SW 1271 (cell line): ENCODE results near the gene RPL27A.

ENCODE experiments used
- DNase-seq, 2 experiments: peaks; one replicate each; lab custom pipeline; 2025; lab: John Stamatoyannopoulos, UW

Gene RPL27A

DNA sequence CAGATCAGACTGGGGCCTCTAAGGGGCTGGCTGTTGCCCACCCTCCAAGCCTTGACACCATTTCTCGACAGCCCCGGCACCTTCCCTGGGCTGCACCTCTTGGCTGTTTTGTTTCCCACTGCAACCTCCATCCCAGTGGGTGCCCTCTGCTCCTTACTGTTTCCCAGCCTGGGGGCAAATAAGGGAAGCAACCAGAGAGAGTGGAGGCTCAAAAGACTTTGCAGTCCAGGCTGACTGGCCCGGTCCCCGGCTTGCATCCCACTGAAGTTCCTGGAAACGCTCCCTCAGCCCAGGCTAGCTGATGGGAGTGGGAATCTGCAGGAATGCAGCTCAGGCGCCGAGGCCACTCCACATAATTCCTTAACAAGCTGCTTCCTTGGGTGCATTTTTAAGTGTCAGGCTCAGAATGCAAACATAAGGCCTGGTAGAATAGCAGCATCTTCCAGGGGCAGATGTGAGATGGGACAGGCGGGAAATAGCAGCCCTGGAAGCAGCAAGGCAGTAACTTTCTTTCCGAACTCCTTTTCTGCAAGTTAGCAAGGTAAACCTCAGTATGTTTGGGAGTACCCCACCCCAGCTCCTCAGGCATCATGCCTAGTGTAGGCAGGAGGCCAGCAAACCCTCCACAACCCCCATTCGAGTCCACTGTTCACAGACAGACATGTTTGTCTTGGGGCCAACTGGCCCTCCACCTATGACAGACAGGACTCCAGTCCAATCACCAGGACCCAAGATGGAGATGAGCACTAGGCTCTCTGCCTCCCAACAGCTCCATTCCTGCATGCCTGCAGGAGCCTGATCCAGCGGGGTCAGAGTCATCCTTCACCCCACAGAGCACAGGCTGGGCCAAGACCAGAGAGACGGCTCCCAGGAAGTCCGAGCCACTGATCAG, 39.3 kb downstream of the RPL27A start:
- no peak for DNase-seq

DNA sequence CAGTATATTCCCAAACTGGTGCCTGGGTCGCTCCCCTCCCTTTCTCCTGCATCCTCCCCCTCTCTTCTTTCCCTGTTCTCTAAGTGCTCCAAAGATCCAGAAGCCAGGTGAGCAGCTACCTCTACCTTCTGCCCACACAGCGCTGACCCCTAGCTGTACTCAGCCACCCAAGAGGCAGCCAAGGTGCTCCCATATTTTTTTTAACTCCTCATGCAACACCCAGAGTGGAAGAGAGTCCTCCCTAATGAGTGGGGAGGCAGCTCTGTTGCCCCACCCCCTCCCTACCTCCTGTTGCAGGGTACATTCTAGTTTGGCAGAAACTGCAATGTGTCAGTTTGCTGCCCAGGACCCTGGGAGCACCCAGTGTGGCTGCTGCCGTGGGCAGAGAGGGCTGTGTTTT, 40.2 kb downstream of the RPL27A start:
- no peak for DNase-seq

DNA sequence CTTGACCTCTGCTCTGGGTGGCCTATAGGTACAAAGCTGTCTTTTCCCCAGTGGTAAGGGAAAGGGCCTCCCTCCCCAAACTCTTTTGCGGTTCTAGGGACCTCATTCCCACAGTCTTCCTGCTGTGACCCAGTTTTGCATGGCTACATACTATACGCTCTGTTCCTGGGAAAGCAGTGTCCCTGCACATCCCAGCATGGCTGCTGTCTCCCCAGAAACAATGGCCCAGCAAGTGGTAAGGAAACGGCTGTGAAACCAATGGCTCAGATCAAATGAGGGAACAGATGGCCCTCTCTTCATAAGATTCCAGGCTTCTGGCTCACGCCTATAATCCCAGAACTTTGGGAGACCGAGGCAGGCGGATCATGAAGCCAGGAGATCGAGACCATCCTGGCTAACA, 41.1 kb downstream of the RPL27A start:
- DNase-seq: no peak

DNA sequence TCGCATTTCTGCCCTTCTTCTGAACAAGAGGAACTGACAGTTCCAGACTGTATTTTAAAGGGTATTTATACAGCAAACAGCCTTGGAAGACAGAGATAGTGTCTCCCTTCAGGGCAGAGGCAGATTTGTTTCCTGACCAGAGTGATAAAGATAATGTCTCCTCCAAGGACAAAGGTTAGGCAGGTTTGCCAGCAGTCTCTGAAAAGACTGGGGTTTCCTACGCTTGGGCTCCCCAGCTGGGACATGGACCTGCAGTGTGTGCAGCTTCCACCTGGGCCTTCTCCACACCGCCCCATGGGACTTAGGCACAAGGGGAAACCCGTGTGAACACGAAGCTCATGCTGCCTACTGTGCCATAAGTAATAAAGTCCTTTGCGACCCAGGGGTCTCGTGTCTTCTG, 42.1 kb downstream of the RPL27A start:
- DNase-seq: no peak

DNA sequence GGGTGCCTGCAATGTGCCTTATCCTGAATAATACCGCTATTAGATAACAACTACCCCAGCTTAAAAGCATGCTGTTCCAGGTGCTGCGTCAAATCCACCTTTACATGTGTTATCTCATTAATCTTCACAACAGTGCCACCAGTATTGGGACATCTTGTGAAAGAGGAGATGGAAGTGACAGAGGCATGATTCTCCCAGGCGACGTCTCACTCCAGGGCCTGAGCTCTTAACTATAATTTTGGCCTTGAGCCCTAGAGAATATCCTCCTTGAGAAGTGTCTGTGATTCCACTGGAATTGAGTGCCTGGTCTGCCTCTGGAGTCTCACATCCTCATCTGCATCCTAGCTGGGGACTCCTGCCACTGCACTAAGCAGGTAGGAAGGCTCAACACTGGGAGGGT, 43.8 kb downstream of the RPL27A start:
- DNase-seq: no peak

DNA sequence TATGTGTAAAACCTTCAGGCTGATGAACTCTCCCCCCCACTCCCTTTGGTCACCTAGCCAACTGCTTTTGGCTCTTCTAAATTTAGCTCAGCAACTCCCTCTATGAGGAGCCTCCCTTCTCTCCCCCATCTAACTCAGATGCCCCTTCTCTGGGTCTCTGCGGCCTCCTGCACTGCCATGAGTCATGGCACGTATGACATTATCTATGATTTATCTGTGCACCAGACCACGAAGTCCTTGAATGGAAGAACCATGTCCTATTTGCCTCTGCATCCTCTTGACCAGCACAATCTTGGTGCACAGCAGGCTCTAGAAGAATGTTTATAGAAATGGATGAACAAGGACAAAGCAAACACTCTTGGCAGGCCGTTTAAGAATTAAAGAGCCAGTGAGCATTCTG, 46.0 kb downstream of the RPL27A start:
- DNase-seq: no peak

DNA sequence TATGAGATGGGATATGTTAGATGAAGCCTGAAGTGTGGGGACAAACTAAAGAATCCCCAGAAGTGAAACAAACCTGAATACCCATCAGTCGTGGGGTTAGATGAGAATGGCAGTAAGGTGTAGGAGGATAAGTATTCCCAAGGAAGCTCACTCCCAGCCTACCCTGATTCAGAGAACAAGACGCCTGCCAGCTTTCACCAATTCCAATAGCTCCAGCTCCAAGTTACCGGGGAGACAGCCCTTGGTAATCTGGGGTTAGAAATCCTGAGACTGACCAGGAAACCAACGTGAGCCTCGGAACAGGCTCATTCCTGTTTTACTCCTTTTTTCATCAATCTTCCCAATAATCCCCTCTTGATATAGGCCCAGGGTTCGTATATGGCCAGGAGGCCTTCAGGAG, 46.5 kb downstream of the RPL27A start:
- DNase-seq: no peak

DNA sequence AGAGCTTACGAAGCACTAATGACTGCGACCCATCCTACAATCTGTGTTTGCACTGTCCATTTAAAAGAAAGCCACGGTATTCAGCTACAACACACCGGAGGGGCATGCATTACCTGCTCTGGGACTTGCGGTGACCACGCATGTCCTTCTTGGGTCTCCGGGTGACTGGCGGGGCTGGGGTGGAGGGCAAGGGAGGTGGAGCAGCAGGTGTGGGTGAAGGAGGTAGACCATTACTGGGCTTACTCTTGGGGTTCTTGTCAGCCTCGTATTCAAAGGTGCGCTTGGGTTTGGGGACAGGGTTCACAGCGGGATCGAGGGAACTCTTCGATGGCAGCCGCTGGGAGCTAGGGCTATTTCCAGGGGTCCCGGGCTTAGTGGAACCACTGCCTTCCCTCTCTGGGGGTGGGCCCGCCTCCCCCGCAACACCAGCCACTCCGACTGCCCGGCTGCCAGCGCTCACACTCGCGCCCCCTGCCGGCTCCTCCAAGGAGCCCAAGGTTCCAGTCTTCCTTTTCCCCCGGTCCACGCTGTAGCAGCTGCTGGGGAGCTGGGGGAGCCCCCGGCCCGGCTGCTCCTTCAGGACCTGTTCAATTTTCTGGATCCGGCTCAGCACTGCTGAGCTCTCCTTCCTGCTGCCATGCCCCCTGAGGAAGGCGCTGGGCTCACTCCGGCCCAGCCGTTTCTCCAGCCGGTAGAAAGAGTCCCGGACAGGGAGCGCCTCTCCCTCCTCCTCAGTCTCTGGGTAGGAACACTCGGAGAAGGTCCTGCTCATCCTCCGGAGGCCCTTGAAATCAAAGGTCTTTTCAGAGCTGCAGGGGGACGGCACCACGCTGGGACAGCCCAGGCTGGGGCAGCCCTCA, 47.5 kb downstream of the RPL27A start:
- DNase-seq: no peak

DNA sequence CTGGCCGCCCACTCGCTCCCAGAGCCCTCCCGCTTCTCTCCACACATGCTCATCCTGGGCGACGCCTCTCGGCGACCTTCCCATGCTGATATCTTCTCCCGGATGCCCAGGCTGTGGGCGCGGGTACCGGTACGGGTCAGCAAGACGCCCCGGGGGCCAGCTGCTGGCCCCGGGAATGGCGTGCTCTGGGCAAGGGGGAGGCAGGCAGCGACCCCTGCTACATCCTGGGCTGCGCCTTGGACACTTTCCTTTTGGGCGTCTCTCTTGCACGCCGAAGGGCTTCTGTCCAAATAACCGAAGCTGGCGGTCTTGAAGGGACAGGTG, 48.1 kb downstream of the RPL27A start:
- no peak for DNase-seq

DNA sequence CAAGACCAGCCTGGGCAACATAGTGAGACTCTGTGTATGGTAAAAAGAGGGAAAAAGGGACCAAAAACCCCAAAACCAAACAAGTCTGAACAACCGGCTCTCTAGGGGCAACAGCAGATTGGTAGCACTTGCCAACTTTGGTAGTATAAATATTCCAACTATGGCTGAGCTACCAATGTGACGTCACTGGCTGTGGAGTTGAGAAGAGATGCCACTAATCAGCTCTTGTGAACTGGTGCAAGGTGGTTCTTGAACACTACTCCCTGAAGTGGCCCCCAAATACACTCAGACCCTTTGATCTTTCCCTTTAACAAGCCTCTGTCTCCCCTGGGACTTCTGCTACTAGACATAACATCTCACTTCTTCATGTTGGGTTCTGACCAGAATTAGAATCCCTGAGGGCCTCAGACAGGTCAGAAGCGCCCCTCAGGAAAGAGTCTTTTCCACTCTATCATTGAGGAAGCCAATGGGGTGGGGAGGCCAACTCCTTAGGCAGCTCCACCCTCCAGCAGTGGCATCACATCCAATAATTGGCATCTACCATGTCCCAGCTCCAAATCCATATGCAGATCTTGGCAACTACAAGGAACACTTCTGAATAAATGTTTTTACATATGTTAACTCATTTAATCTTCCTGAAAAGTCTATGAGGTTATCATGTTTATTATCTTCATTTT, 49.2 kb downstream of the RPL27A start:
- DNase-seq: no peak

DNA sequence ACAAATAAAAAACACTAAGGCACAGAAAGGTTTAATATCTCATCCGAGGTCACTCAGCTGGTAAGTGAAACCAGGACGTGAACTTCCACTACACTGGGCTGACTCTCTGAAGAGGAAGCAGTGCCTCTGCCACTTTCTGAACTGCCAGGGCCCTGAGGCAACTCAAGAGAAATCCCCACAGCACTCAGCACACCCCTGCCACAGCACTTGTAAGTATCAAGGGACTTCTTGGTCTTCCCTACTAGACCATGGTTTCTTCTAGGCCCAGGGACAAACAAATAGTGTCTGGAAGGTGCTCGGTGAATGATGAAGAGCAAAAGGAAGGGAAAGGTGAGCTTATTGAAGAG, 49.7 kb downstream of the RPL27A start:
- no peak for DNase-seq

DNA sequence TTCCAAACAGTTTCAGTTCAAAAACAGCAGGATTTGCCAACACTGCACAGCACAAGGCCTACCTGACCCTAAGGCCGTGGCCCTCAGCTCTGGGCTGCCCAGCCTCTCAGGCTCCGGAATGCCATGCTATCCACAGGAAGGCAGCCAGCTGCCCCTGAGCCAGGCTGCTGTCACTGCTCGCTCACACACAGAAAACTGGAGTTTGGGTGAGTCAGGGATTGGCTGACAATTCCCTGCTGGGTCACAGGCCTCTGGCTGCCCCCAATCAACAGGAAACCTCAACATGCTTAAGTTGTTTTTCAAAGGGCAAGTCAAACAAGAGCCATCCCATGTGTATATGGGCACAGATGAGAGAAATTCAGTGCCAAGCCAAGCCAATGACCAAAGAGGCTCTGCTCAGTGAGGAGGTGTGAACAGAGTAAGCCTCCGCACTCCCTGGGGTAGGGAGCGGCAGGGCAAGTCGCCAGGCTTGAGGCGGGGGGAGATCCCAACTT, 50.2 kb downstream of the RPL27A start:
- no peak for DNase-seq

DNA sequence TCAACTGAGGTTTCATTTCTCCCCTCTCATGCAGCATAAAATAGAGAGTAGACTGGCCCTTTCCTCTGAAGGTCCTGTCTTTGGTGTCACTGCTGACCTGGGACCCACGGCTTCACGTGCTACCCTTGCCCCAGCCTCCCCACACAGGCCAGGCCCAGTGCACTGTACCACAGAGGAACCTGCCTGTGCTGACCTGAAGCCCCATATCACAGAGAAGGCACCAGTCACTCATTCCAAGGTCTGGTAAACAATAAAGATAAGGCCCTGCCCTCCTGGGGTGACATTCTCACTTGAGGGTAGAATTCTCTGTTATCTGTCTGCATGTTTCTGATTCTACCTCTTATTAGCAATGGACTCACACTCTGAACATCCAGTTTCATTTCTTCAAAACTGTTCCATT, 51.3 kb downstream of the RPL27A start:
- no peak for DNase-seq

DNA sequence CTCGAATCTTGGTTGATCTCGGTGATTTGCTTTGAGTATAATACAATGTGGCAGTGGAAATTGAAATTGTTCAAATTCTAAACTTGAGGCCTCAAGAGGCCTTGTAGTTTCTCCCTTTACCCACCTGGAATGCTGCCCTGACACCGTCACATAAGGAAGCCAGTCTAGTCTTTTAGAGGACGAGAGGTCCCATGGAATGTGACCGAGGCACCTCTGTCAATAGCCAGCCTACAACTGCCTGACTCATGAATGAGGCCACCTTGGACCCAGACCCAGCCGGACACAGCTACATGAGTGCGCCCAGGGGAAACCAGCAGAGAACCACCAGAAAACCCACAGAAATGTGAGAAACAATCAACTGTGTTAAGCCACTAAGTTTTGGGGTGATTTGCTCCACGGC, 52.5 kb downstream of the RPL27A start:
- no peak for DNase-seq

DNA sequence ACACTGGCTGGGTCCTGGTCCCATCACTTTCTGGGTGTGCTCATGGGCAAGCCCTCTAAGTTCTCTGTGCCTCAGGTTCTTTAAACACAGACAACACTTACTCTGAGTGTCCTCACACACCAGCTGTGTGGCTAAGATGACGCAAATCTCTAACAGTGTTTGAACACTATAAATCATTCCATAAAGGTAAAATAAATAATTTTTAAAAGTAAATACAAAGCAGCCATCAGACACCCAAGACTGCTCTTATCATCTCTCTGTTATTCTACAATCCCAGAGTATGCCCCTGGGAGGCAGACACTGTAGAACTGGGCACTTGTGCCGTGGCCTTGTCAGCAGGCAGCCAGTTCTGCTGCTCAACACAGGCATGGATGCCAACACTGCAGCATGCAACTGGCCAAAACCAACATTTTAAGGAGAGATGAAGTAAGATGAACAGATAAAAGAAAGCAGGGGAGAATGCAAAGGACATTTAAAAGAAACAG, 56.8 kb downstream of the RPL27A start:
- no peak for DNase-seq
